RWPE2 (cell line): ENCODE data around the gene SLC7A8.
"Not testable (repeated sequence)": the region's sequence is repeated elsewhere in the genome, so short reads cannot be mapped to it uniquely, and the experiment has no call there.

Source experiments
- ATAC-seq: fragments of 200-7000 bp; cut with Tn5 transposase; 3 replicates; pipeline ENCODE4 v1.9.1; 2021; ENCODE audit warnings: low read depth
- DNase-seq: peaks from one replicate; pipeline ENCODE4 v3.0.0-alpha.2; 2020; ENCODE audit warnings: low spot score
- H3K27ac ChIP-seq: fragments of 450-650 bp; 2 replicates; pipeline ENCODE4 v1.5.1; 2017; ENCODE audit warnings: mild to moderate bottlenecking; ENCODE audit not compliant: poor library complexity, severe bottlenecking
- H3K27me3 ChIP-seq: fragments of 250-450 bp; sonication (Bioruptor Pico); 2 replicates; pipeline ENCODE4 v1.5.1; 2021; ENCODE audit warnings: mild to moderate bottlenecking, moderate library complexity; ENCODE audit not compliant: insufficient read depth, poor library complexity, severe bottlenecking
- H3K36me3 ChIP-seq: fragments of 250-450 bp; sonication (Bioruptor Pico); 2 replicates; pipeline ENCODE4 v1.5.1; 2020; ENCODE audit warnings: low read depth, mild to moderate bottlenecking, moderate library complexity
- H3K4me1 ChIP-seq: fragments of 250-450 bp; sonication (Bioruptor Pico); 2 replicates; pipeline ENCODE4 v1.5.1; 2021; ENCODE audit warnings: mild to moderate bottlenecking, moderate library complexity; ENCODE audit not compliant: insufficient read depth, poor library complexity, severe bottlenecking
- H3K4me3 ChIP-seq: fragments of 250-450 bp; sonication (Bioruptor Pico); 2 replicates; pipeline ENCODE4 v1.5.1; 2021; ENCODE audit warnings: mild to moderate bottlenecking, moderate library complexity; ENCODE audit not compliant: severe bottlenecking
- H3K9me3 ChIP-seq: fragments of 250-450 bp; sonication (Bioruptor Pico); 2 replicates; pipeline ENCODE4 v1.5.1; 2021; ENCODE audit warnings: mild to moderate bottlenecking, moderate library complexity; ENCODE audit not compliant: severe bottlenecking
- TF ChIP-seq, protein P1 (sequence below): fragments of 450-650 bp; IDR thresholded peaks from one replicate; pipeline ENCODE4 v1.5.1; 2017; ENCODE audit warnings: mild to moderate bottlenecking, moderate library complexity; ENCODE audit not compliant: poor library complexity, severe bottlenecking

Gene SLC7A8

DNA sequence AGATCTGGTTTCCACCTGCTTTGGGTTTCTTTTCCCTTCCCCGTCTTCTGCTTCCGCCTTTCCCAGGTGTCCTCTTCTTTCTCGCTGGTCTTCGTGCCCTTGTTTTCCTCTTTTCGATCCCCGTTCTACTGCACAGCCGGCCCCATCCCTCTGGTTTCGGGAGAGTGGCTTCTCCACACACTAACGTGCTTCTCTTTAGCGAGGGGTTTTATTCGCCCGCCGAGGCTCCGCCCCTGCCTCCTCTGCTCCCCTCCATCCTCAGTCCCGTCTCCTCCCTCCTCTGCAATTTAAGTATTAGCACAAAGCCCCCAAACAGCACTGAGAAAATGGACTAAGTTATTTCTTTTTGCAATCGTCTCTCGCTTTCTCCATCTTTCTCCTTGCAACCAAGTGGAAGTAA is at the start of gene SLC7A8:
TSS of gene SLC7A8 (minus strand) at position 182 of the 400 bp plus-strand sequence. CDS start 746 bp downstream, outside the sequence.
- peak within 1 kb of the TSS; percentile 0 for H3K27ac ChIP-seq
- TF ChIP-seq, protein P1, sequence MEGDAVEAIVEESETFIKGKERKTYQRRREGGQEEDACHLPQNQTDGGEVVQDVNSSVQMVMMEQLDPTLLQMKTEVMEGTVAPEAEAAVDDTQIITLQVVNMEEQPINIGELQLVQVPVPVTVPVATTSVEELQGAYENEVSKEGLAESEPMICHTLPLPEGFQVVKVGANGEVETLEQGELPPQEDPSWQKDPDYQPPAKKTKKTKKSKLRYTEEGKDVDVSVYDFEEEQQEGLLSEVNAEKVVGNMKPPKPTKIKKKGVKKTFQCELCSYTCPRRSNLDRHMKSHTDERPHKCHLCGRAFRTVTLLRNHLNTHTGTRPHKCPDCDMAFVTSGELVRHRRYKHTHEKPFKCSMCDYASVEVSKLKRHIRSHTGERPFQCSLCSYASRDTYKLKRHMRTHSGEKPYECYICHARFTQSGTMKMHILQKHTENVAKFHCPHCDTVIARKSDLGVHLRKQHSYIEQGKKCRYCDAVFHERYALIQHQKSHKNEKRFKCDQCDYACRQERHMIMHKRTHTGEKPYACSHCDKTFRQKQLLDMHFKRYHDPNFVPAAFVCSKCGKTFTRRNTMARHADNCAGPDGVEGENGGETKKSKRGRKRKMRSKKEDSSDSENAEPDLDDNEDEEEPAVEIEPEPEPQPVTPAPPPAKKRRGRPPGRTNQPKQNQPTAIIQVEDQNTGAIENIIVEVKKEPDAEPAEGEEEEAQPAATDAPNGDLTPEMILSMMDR = no peak
- H3K9me3 ChIP-seq = no peaks in the 10 kb centered on the region
- DNase-seq (no peak), ATAC-seq (peak; percentile 56)
- H3K4me1 ChIP-seq = peaks cover 14% of the 10 kb centered on the region
- no peaks in the 10 kb centered on the region for H3K36me3 ChIP-seq
- H3K27me3 ChIP-seq = no peaks in the 10 kb centered on the region
- peak within 1 kb of the TSS; percentile 43 for H3K4me3 ChIP-seq

DNA sequence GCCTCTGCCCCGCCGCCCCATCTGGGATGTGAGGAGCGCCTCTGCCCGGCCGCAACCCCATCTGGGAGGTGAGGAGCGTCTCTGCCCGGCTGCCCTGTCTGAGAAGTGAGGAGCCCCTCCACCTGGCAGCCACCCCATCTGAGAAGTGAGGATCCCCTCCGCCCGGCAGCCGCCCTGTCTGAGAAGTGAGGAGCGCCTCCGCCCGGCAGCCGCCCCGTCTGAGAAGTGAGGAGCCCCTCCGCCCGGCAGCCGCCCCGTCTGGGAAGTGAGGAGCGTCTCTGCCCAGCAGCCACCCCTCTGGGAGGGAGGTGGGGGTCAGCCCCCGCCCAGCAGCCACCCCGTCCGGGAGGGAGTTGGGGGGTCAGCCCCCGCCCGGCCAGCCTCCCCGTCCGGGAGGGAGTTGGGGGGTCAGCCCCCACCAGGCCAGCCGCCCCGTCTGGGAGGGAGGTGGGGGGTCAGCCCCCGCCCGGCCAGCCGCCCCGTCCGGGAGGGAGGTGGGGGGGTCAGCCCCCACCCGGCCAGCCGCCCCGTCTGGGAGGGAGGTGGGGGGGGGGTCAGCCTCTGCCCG is 48.9 kb upstream of the SLC7A8 start:
- not testable (repeated sequence) for H3K27me3 ChIP-seq, H3K27ac ChIP-seq, H3K36me3 ChIP-seq, ATAC-seq, H3K9me3 ChIP-seq, H3K4me1 ChIP-seq, DNase-seq, H3K4me3 ChIP-seq

DNA sequence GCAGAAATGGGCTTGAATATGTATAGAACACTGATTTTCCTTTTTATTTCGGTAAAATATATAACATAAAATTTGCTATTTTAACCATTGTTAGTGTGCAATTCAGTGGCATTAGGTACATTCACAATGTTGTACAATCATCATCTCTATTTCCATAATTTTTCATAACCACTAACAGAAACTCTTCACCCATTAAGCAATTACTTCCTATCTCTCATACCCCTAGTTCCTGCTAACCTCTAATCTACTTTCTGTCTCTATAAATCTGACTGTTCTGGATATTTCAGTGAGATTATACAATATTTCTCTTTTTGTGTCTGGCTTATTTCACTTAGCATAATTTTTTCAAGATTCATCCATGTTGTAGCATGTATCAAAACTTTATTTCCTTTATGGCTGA is 45.4 kb upstream of the SLC7A8 start:
- no peaks in the 10 kb centered on the region for H3K36me3 ChIP-seq
- TF ChIP-seq, protein P1 = no peak
- no peak overlapping the region for H3K4me3 ChIP-seq
- no peaks in the 10 kb centered on the region for H3K27me3 ChIP-seq
- H3K27ac ChIP-seq = no peak overlapping the region
- ATAC-seq = no peak
- H3K9me3 ChIP-seq = peaks cover 1% of the 10 kb centered on the region
- H3K4me1 ChIP-seq = no peaks in the 10 kb centered on the region
- no peak for DNase-seq

DNA sequence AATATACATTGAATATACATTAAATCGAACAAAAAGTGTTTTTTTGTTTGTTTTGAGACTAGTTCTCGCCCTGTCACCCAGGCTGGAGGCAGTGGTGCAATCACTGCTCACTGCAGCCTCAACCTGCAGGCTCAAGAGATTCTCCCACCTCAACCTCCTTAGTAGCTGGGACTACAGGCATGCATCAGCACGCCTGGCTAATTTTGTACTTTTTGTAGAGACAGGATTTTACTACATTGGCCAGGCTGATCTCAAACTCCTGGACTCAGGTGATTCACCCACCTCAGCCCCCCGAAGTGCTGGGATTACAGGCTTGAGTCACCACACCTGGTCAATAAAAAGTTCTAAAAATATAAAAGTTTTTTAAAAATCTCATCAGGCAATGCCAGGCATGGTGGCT is 44.1 kb upstream of the SLC7A8 start:
- no peak for DNase-seq
- peak; percentile 77 for ATAC-seq
- TF ChIP-seq, protein P1 = no peak
- Histone ChIP-seq H3K9me3 (peaks cover 1% of the 10 kb centered on the region), H3K27me3 (no peaks in the 10 kb centered on the region), H3K36me3 (no peaks in the 10 kb centered on the region), H3K4me1 (no peaks in the 10 kb centered on the region), H3K4me3 (no peak overlapping the region), H3K27ac (no peak overlapping the region)

DNA sequence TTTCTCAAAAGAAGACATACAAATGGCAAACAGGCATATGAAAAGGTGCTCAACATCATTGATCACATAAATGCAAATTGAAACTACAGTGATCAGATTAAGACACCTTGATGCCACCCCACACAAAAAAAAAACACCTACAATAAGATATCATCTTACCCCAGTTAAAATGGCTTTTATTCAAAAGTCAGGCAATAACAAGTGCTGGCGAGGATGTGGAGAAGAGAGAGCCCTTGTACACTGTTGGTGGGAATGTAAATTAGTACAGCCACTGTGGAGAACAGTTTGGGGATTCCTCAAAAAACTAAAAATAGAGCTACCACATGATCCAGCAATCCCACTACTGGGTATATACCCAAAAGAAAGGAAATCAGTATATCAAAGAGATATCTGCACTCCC is 41.5 kb upstream of the SLC7A8 start:
- H3K36me3 ChIP-seq, DNase-seq, H3K9me3 ChIP-seq, H3K4me1 ChIP-seq, H3K27ac ChIP-seq, H3K27me3 ChIP-seq, H3K4me3 ChIP-seq, ATAC-seq: not testable (repeated sequence)

DNA sequence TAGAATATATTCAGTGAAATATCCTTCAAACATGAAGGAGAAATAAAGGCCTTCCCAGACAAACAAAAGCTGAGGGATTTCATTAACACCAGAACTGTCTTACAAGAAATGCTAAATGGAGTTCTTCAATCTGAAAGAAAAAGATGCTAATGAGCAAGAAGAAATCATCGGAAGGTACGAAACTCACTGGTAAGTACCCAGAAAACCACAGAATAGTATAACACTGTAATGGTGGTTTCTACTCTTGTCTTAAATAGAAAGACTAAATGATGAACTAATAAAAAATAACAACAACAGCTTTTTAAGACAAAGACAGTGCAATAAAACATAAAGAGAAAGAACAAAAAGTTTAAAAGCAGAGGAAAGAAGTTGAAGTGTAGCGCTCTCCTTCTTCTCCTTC is 35.6 kb upstream of the SLC7A8 start:
- no peak overlapping the region for H3K4me3 ChIP-seq
- TF ChIP-seq, protein P1 = no peak

More for the DNA sequence above, 35.6 kb upstream of the SLC7A8 start:
- H3K36me3 ChIP-seq = no peaks in the 10 kb centered on the region
- DNase-seq (no peak), ATAC-seq (no peak)
- H3K27me3 ChIP-seq = no peaks in the 10 kb centered on the region
- H3K4me1 ChIP-seq = peaks cover 5% of the 10 kb centered on the region
- H3K9me3 ChIP-seq = peaks cover 7% of the 10 kb centered on the region
- no peak overlapping the region for H3K27ac ChIP-seq
